Neural progenitor cell (in vitro differentiated cells): Measurements from ENCODE around the gene TNFRSF8. TPM values are rescaled to one million over a fixed set of nuclear protein-coding genes. Genes with fewer than 3 reads are reported as not detected.

Experiments used
- DNase-seq: peaks from one replicate; pipeline ENCODE4 v3.0.0-alpha.2; 2016; ENCODE audit warnings: low spot score
- H2AFZ ChIP-seq: fragments of 200-600 bp; sonication (generic); replicated peaks from 2 replicates; pipeline ENCODE4 v1.6.1; 2016; ENCODE audit warnings: antibody characterized with exemption
- H3F3A ChIP-seq: fragments of 200-600 bp; sonication (generic); 2 replicates; pipeline ENCODE4 v1.6.1; 2016; ENCODE audit warnings: antibody characterized with exemption, low read depth
- H3K27ac ChIP-seq: fragments of 200-600 bp; sonication (generic); 2 replicates; pipeline ENCODE4 v1.5.1; 2016; ENCODE audit warnings: mild to moderate bottlenecking
- H3K27me3 ChIP-seq: fragments of 200-600 bp; sonication (generic); 2 replicates; pipeline ENCODE4 v1.6.1; 2016; ENCODE audit warnings: mild to moderate bottlenecking, moderate library complexity
- H3K36me3 ChIP-seq: fragments of 200-600 bp; sonication (generic); 2 replicates; pipeline ENCODE4 v1.5.1; 2016
- H3K4me1 ChIP-seq: fragments of 200-600 bp; sonication (generic); 2 replicates; pipeline ENCODE4 v1.6.1; 2016; ENCODE audit warnings: mixed run types
- H3K4me2 ChIP-seq: fragments of 200-600 bp; sonication (generic); 2 replicates; pipeline ENCODE4 v1.6.1; 2016
- H3K4me3 ChIP-seq: fragments of 200-600 bp; sonication (generic); 2 replicates; pipeline ENCODE4 v1.5.1; 2016
- H3K79me2 ChIP-seq: fragments of 200-600 bp; sonication (generic); 2 replicates; pipeline ENCODE4 v1.6.1; 2016; ENCODE audit warnings: low read depth
- H3K9ac ChIP-seq: fragments of 200-600 bp; sonication (generic); 2 replicates; pipeline ENCODE4 v1.6.1; 2016
- H3K9me3 ChIP-seq: fragments of 200-600 bp; sonication (generic); 2 replicates; pipeline ENCODE4 v1.5.1; 2016; ENCODE audit warnings: low read depth
- H4K20me1 ChIP-seq: fragments of 200-600 bp; sonication (generic); 2 replicates; pipeline ENCODE4 v1.6.1; 2016; ENCODE audit warnings: low read depth
- H3K27ac Mint-ChIP-seq: 3 replicates; pipeline ENCODE4 v1.8.0; 2021; ENCODE audit warnings: mixed read lengths
- H3K27me3 Mint-ChIP-seq: 2 replicates; pipeline ENCODE4 v1.8.0; 2022; ENCODE audit warnings: low read depth, mild to moderate bottlenecking, inconsistent platforms, moderate library complexity, mixed read lengths; ENCODE audit not compliant: insufficient read depth
- H3K36me3 Mint-ChIP-seq: 3 replicates; pipeline ENCODE4 v1.8.0; 2021; ENCODE audit warnings: mixed read lengths
- H3K4me1 Mint-ChIP-seq: 3 replicates; pipeline ENCODE4 v1.8.0; 2021; ENCODE audit warnings: mixed read lengths
- H3K4me3 Mint-ChIP-seq: 3 replicates; pipeline ENCODE4 v1.8.0; 2021; ENCODE audit warnings: mild to moderate bottlenecking, moderate library complexity, mixed read lengths
- H3K9me3 Mint-ChIP-seq: 3 replicates; pipeline ENCODE4 v1.8.0; 2020; ENCODE audit warnings: mixed read lengths
- CTCF ChIP-seq: fragments of 200-600 bp; sonication (generic); IDR thresholded peaks from 2 replicates; pipeline ENCODE4 v1.5.1; 2017; ENCODE audit warnings: antibody characterized with exemption, mild to moderate bottlenecking
- EZH2 ChIP-seq: fragments of 200-600 bp; sonication (generic); IDR thresholded peaks from 2 replicates; pipeline ENCODE4 v1.6.1; 2017; ENCODE audit warnings: antibody characterized with exemption, mild to moderate bottlenecking, moderate library complexity
- EZH2phosphoT487 ChIP-seq: fragments of 200-600 bp; sonication (generic); IDR thresholded peaks from 2 replicates; pipeline ENCODE4 v1.6.1; 2017; ENCODE audit warnings: antibody characterized with exemption
- total RNA-seq: library from RNA; depleted of rRNA; stranded (reverse); fragments of >200 nt; gene quantifications from 2 replicates; pipeline ENCODE4 v1.2.3, GENCODE V29; 2015; ENCODE audit warnings: low replicate concordance

The TNFRSF8 gene
- total RNA-seq, 1 donor from 2014 or later: not detected

- Histone ChIP-seq H3K4me1 (no peaks in the 10 kb centered on the region), H3K27ac (no peak overlapping the region), H3K36me3 (no peaks in the 10 kb centered on the region), H3K9ac (no peak overlapping the region), H3K4me2 (no peak overlapping the region), H3F3A (no peaks in the 10 kb centered on the region), H3K4me3 (no peak overlapping the region), H3K79me2 (no peaks in the 10 kb centered on the region), H2AFZ (no peak overlapping the region), H3K9me3 (no peaks in the 10 kb centered on the region), H3K27me3 (no peaks in the 10 kb centered on the region), H4K20me1 (no peaks in the 10 kb centered on the region)
- no peak for DNase-seq
- H3K27me3 Mint-ChIP-seq: peaks cover 16% of the 10 kb centered on the region
- H3K27ac Mint-ChIP-seq: no peak overlapping the region
- H3K36me3 Mint-ChIP-seq: no peaks in the 10 kb centered on the region
- no peak overlapping the region for H3K4me3 Mint-ChIP-seq
- peaks cover 2% of the 10 kb centered on the region for H3K9me3 Mint-ChIP-seq
- peaks cover 4% of the 10 kb centered on the region for H3K4me1 Mint-ChIP-seq
- TF ChIP-seq EZH2phosphoT487 (no peak), EZH2 (no peak), CTCF (no peak)
Observed at GRCh38 chr1:12080156-12080555, 17.1 kb downstream of the TNFRSF8 start.

GRCh38 chr1:12080773-12081556, 17.9 kb downstream of the TNFRSF8 start:
- Mint-ChIP-seq H3K4me3 (no peak overlapping the region), H3K27me3 (peaks cover 18% of the 10 kb centered on the region), H3K27ac (no peak overlapping the region), H3K9me3 (peaks cover 2% of the 10 kb centered on the region), H3K4me1 (peaks cover 4% of the 10 kb centered on the region), H3K36me3 (no peaks in the 10 kb centered on the region)
- H3K9ac ChIP-seq: no peak overlapping the region
- no peaks in the 10 kb centered on the region for H3K36me3 ChIP-seq
- H3K4me1 ChIP-seq: no peaks in the 10 kb centered on the region
- H3K27ac ChIP-seq: no peak overlapping the region
- no peaks in the 10 kb centered on the region for H3K27me3 ChIP-seq
- H3K79me2 ChIP-seq: no peaks in the 10 kb centered on the region
- H3K4me3 ChIP-seq: no peak overlapping the region
- H3F3A ChIP-seq: no peaks in the 10 kb centered on the region
- no peak for DNase-seq
- no peak for TF ChIP-seq EZH2phosphoT487
- no peak for TF ChIP-seq EZH2
- TF ChIP-seq CTCF: no peak
- H3K9me3 ChIP-seq: no peaks in the 10 kb centered on the region
- H2AFZ ChIP-seq: no peak overlapping the region
- H4K20me1 ChIP-seq: no peaks in the 10 kb centered on the region
- H3K4me2 ChIP-seq: no peak overlapping the region

- no peaks in the 10 kb centered on the region for H3K9me3 ChIP-seq
- no peaks in the 10 kb centered on the region for H3K36me3 ChIP-seq
- H3K4me1 Mint-ChIP-seq: peaks cover 4% of the 10 kb centered on the region
- no peak overlapping the region for H2AFZ ChIP-seq
- no peak overlapping the region for H3K4me2 ChIP-seq
- no peaks in the 10 kb centered on the region for H4K20me1 ChIP-seq
- H3K27ac ChIP-seq: no peak overlapping the region
- no peak overlapping the region for H3K4me3 Mint-ChIP-seq
- H3F3A ChIP-seq: no peaks in the 10 kb centered on the region
- no peaks in the 10 kb centered on the region for H3K27me3 ChIP-seq
- H3K9me3 Mint-ChIP-seq: peaks cover 2% of the 10 kb centered on the region
- no peaks in the 10 kb centered on the region for H3K79me2 ChIP-seq
- H3K36me3 Mint-ChIP-seq: no peaks in the 10 kb centered on the region
- no peak for TF ChIP-seq EZH2phosphoT487
- no peak for TF ChIP-seq CTCF
- no peak for TF ChIP-seq EZH2
- H3K27ac Mint-ChIP-seq: no peak overlapping the region
- DNase-seq: no peak
- no peak overlapping the region for H3K4me3 ChIP-seq
- H3K27me3 Mint-ChIP-seq: peaks cover 16% of the 10 kb centered on the region
- no peaks in the 10 kb centered on the region for H3K4me1 ChIP-seq
- no peak overlapping the region for H3K9ac ChIP-seq
Observed at GRCh38 chr1:12081648-12082396, 18.7 kb downstream of the TNFRSF8 start.
